ENCODE results near the gene KRT6A.

GRCh38 chr12:52438305-52439301 lies 54.5 kb downstream of the KRT6A start:
- TF ChIP-seq PBX3 (CRISPR knock-in tag; IDR thresholded peaks at IDR 0.05; ENCODE audit: borderline replicate concordance) (no peak), FOXA1 (IDR thresholded peaks at IDR 0.05) (no peak), FOXA1 (CRISPR knock-in tag; IDR thresholded peaks at IDR 0.05) (no peak), MTA3 (CRISPR knock-in tag; IDR thresholded peaks at IDR 0.05) (no peak), ZNF639 (CRISPR knock-in tag; conservative IDR thresholded peaks at IDR 0.05) (no peak)
